Psoas muscle (tissue), 8 donors: ENCODE data around the gene PRDM15. TPM values are rescaled to one million over a fixed set of nuclear protein-coding genes. Genes with fewer than 3 reads are reported as not detected.

Experiments
- ATAC-seq, 4 donors: fragments of 200-7000 bp; cut with Tn5 transposase; one replicate each; pipeline ENCODE4 v1.9.1; 2020; ENCODE audit warnings: moderate library complexity in 3 of 4, mild to moderate bottlenecking in 2 of 4
- DNase-seq, 2 donors: peaks; one replicate each; pipeline ENCODE4 v3.0.0-alpha.2; 2020
- H3K27ac ChIP-seq: fragments of 200-600 bp; one replicate; pipeline ENCODE4 v1.8.0; 2022
- H3K27me3 ChIP-seq, 3 donors: fragments of 200-600 bp in 1 of 3; one replicate each; pipeline versions ENCODE4 v1.6.1 to v1.8.0; 2013 to 2022; ENCODE audit warnings: low read length in 2 of 3, mild to moderate bottlenecking in 2 of 3, moderate library complexity in 1 of 3; ENCODE audit not compliant: insufficient read depth in 3 of 3
- H3K36me3 ChIP-seq, 2 donors: fragments of 200-600 bp in 1 of 2; one replicate each; pipeline versions ENCODE4 v1.6.1 to v1.8.0; 2013 to 2022; ENCODE audit warnings: low read depth in 1 of 2, mild to moderate bottlenecking in 1 of 2, moderate library complexity in 1 of 2; ENCODE audit not compliant: insufficient read depth in 1 of 2
- H3K4me1 ChIP-seq: fragments of 200-600 bp; one replicate; pipeline ENCODE4 v1.8.0; 2022
- H3K4me3 ChIP-seq: fragments of 200-600 bp; one replicate; pipeline ENCODE4 v1.8.0; 2022; ENCODE audit warnings: mild to moderate bottlenecking
- H3K9me3 ChIP-seq: fragments of 200-600 bp; one replicate; pipeline ENCODE4 v1.8.0; 2022
- CTCF ChIP-seq: fragments of 200-600 bp; IDR thresholded peaks from one replicate; pipeline ENCODE4 v1.8.0; 2022; ENCODE audit warnings: antibody characterized with exemption
- WGBS, 3 donors: extraction: QIAGEN DNeasy Blood & Tissue Kit; methylation state at CpG; one replicate each; pipeline versions ENCODE4 v1.1.6 to v1.1.7; 2013; 5-methylcytosine and 5-hydroxymethylcytosine counted together
- intact Hi-C, 2 donors: fragments of 100-400 bp; cut with DNase I; formaldehyde crosslinking; loops; one replicate each; pipeline versions ENCODE4 v1.11.0 to v1.14.2; 2022
- polyA plus RNA-seq, 3 donors: library from polyadenylated mRNA; stranded (reverse); fragments of 200-250 nt; gene quantifications; one replicate each; pipeline ENCODE4 v1.2.3, GENCODE V29; 2013
- total RNA-seq, 4 donors: library from RNA; stranded (reverse); fragmentation: NEBNext Ultra II Directional in 2 of 4; extraction: Animal tissue kit (Norgen Biotek cat#: 25700) in 2 of 4; gene quantifications; one replicate each; pipeline versions ENCODE4 v1.2.1 to v1.2.4, GENCODE V29; 2021 to 2023
- donor health status: healthy with polysubstance abuse.
- donor health status: DM: no; HTN: no; CAD: no; lungs with moderate emphysema.
- donor health status: Bipolar disorder and iron deficiency.
- donor health status: healthy.
- donor health status: DM: yes; HTN: yes; CAD: no.
- donor health status: DM: no; HTN: no; CAD: no.
- donor health status: DM: no; HTN: no; CAD: no.
- donor health status: DM: yes; HTN: yes; CAD: no.

The PRDM15 gene
- total and polyA plus RNA-seq, 7 donors = 2.2 to 6.4 (median 3.7) TPM

GRCh38 chr21:41823906-41824305, 55.2 kb downstream of the PRDM15 start:
- Histone ChIP-seq H3K27ac (no peak overlapping the region), H3K36me3 (peaks cover 0 to 72% of the 10 kb centered on the region in 2 donors), H3K4me3 (no peak overlapping the region), H3K27me3 (no peaks in the 10 kb centered on the region), H3K4me1 (no peaks in the 10 kb centered on the region), H3K9me3 (no peaks in the 10 kb centered on the region)
- DNase-seq = no peak
- 91 to 97% (median 92%) methylated on average over 12 of the region's 12 CpGs for WGBS, 3 donors
- ATAC-seq = no peak
- TF ChIP-seq CTCF = no peak
- intact Hi-C loops = no loop called here

GRCh38 chr21:41823166-41823565, 56.0 kb downstream of the PRDM15 start:
- 89 to 96% (median 92%) methylated on average over 21 of the region's 21 CpGs for WGBS, 3 donors

GRCh38 chr21:41821756-41822431, 57.2 kb downstream of the PRDM15 start:
- H3K4me3 ChIP-seq = no peak overlapping the region
- TF ChIP-seq CTCF = no peak
- ATAC-seq = no peak
- H3K9me3 ChIP-seq = no peaks in the 10 kb centered on the region
- WGBS, 3 donors = 91 to 92% (median 92%) methylated on average over 31 to 32 of the region's 32 CpGs
- intact Hi-C loops = no loop called here
- no peak for DNase-seq
- no peaks in the 10 kb centered on the region for H3K4me1 ChIP-seq
- no peak overlapping the region for H3K27ac ChIP-seq
- no peaks in the 10 kb centered on the region for H3K27me3 ChIP-seq
- H3K36me3 ChIP-seq = peaks cover 0 to 56% of the 10 kb centered on the region in 2 donors

More at GRCh38 chr21:41823166-41823565, 56.0 kb downstream of the PRDM15 start:
- H3K27me3 ChIP-seq = no peaks in the 10 kb centered on the region
- H3K36me3 ChIP-seq = peaks cover 0 to 68% of the 10 kb centered on the region in 2 donors
- TF ChIP-seq CTCF = no peak
- no peaks in the 10 kb centered on the region for H3K9me3 ChIP-seq
- ATAC-seq (no peak), DNase-seq (no peak)
- no peak overlapping the region for H3K27ac ChIP-seq
- no peak overlapping the region for H3K4me3 ChIP-seq
- H3K4me1 ChIP-seq = no peaks in the 10 kb centered on the region
- intact Hi-C loops = no loop called here

- no peak for TF ChIP-seq CTCF
- intact Hi-C loops = no loop called here
- ATAC-seq = no peak
- Histone ChIP-seq H3K9me3 (no peaks in the 10 kb centered on the region), H3K4me1 (no peaks in the 10 kb centered on the region), H3K36me3 (peaks cover 0 to 49% of the 10 kb centered on the region in 2 donors), H3K27ac (no peak overlapping the region), H3K27me3 (no peaks in the 10 kb centered on the region), H3K4me3 (no peak overlapping the region)
- WGBS, 3 donors = 90 to 95% (median 90%) methylated on average over 21 of the region's 21 CpGs
- no peak for DNase-seq
These were observed 57.9 kb downstream of the PRDM15 start for GRCh38 chr21:41821081-41821755.
